ENCODE results near the gene NPHS1. TPM values are rescaled to one million over a fixed set of nuclear protein-coding genes. Genes with fewer than 3 reads are reported as not detected.

NPHS1 gene, protein sequence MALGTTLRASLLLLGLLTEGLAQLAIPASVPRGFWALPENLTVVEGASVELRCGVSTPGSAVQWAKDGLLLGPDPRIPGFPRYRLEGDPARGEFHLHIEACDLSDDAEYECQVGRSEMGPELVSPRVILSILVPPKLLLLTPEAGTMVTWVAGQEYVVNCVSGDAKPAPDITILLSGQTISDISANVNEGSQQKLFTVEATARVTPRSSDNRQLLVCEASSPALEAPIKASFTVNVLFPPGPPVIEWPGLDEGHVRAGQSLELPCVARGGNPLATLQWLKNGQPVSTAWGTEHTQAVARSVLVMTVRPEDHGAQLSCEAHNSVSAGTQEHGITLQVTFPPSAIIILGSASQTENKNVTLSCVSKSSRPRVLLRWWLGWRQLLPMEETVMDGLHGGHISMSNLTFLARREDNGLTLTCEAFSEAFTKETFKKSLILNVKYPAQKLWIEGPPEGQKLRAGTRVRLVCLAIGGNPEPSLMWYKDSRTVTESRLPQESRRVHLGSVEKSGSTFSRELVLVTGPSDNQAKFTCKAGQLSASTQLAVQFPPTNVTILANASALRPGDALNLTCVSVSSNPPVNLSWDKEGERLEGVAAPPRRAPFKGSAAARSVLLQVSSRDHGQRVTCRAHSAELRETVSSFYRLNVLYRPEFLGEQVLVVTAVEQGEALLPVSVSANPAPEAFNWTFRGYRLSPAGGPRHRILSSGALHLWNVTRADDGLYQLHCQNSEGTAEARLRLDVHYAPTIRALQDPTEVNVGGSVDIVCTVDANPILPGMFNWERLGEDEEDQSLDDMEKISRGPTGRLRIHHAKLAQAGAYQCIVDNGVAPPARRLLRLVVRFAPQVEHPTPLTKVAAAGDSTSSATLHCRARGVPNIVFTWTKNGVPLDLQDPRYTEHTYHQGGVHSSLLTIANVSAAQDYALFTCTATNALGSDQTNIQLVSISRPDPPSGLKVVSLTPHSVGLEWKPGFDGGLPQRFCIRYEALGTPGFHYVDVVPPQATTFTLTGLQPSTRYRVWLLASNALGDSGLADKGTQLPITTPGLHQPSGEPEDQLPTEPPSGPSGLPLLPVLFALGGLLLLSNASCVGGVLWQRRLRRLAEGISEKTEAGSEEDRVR (N-terminal part only)
- not detected in 2 replicates for total RNA-seq (2014; rRNA removed; shearing (Covaris generic))

DNA sequence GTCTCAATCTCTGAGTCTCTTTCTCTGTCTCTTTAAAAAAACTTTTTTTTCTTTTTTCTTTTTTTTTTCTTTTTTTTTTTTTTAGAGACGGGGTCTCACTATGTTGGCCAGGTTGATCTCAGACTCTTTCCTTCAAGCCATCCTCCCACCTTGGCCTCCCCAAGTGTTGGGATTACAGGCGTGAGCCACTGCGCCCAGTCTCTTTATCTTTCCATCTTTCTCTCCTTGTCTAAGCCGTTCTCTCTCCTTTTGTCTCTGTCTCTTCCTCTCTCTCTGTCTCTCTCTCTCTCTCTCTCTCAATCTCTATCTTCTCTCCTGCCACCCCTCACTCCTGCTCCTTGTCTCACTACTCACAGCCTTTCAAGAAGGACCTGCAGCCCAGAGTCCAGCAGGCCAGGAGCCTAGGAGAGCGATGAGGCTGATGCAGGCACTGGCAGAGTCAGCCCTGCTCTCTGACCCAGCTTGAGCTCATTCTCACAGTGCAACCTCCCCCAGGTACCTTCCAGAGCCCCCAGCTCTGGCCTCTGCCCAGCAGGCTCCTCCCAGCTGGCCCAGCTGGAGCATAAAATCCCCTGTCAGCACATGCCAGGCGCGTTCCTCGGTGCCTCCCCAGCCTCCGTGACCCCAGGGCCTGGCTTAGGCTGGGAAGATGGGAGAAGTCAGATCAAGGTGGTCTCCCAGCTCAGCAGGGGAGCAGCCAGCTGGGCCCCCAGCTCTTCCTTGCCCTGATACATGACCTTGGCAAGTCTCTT lies at the start of gene NPHS1:
Gene NPHS1, minus strand, starts transcription at position 476 of the 752 bp plus-strand sequence. CDS start 667 bp downstream, outside the sequence.

DNA sequence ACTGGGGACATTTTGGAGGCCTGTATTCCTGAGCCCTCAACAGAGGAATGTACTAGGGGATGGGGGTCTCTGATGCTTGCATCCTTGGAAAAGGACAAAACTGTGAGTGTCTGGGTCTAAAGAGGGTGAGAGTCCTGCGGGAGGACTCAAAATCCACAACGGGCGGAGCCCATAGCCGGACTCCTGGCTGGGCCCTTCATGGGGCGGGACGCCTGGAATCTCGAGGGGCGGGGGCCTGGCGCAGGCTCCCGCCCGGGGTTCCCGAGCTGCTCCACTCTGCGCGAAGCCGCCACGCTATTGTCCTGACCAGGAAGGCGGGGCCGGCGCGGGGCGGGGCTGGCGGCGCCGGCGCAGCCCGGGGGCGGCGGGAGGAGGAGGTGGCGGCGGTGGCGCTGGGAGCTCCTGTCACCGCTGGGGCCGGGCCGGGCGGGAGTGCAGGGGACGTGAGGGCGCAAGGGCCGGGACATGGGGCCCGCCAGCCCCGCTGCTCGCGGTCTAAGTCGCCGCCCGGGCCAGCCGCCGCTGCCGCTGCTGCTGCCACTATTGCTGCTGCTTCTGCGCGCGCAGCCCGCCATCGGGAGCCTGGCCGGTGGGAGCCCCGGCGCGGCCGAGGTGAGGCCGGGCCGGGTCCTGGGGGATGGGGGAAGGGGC lies 16.0 kb upstream of the NPHS1 start, which contains the start of gene APLP1:
Gene APLP1, plus strand, starts transcription at position 403 of the 651 bp plus-strand sequence. Its CDS starts 63 bp downstream, at position 466.

DNA sequence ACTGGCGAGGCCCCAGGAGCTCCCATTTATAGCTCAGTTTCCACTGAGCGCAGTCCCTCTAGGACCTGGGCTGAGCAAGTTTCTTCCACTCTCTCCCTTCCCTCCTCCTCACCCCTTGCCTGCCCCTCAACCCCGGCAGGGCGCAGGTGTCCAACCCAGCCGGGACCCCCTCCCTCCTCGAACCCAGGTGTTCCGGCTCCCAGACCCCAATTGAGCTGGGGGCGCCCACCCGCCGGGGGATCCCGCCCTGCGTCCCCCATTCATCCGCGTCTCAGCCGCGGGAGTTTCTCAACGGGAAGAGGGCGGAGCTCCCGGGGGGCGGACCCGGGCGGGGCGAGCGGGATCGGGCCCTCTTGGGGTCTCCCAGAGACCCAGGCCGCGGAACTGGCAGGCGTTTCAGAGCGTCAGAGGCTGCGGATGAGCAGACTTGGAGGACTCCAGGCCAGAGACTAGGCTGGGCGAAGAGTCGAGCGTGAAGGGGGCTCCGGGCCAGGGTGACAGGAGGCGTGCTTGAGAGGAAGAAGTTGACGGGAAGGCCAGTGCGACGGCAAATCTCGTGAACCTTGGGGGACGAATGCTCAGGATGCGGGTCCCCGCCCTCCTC lies 4.3 kb upstream of the NPHS1 start, which contains the start of gene KIRREL2:
Gene KIRREL2, plus strand, starts transcription at position 366 of the 604 bp plus-strand sequence. Its CDS starts 209 bp downstream, at position 575.

DNA sequence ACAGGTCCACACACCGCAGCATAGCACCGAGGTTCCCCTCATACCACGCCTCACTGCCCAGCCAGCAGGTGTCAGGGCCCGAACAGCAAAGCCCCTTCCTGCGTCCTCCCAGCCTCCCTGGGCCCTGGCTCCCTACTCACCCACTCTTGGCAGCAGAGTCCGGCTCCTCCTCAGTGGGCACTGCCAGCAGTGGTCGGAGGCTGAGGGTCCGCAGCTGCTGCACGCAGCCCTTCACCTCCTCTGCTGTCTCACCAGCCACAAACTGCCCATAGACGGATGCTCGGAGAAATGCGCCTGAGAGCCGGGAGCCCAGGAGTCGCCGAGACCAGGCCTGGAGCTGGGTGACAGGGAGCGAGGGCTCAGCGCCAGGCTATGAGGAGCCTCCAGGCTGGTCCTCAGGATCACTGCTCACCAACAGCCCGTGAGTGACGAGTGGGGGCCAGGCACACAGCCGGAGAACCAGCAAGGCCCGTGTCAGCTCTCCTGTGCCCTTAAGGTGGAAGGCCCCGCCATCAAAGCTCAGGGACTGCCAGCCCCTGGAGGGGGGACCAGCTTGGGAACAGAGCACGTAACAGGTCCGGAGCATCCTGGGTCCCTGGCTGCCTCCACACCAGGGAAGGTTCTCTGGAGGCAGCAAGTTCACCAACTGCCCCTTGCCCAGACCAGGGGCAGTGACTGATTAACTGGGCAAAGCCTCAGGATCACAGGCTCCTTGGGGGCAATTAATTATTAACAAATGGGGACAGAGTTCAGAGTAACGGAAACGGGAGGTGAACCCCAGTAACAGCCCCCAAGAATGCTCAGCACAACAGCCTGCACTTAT lies 39.9 kb downstream of the NPHS1 start, which contains the start of gene PRODH2:
Gene PRODH2, minus strand, starts transcription at position 626 of the 823 bp plus-strand sequence. Its CDS starts 40 bp downstream, at position 586.

Small RNAs within 50 kb of the gene (small RNA-seq; reads per million reads assigned to genes)
- not detected for gene RN7SL402P

Other genes starting within 250 kb of the NPHS1 start
- 45.8 and 47.4 TPM in 2 replicates for gene HAUS5, start 239.8 kb downstream of the NPHS1 start, total RNA-seq (2014; rRNA removed; shearing (Covaris generic))
- 86.8 and 95.1 TPM in 2 replicates for gene RBM42, start 223.5 kb downstream of the NPHS1 start, total RNA-seq (2014; rRNA removed; shearing (Covaris generic))
- 0.88 and 1.1 TPM in 2 replicates for gene ETV2, start 210.8 kb downstream of the NPHS1 start, total RNA-seq (2014; rRNA removed; shearing (Covaris generic))
- gene COX6B1, start 204.2 kb downstream of the NPHS1 start, total RNA-seq (2014; rRNA removed; shearing (Covaris generic)), result 327 and 328 TPM in 2 replicates
- not detected in 2 replicates for gene UPK1A, start 186.0 kb downstream of the NPHS1 start, total RNA-seq (2014; rRNA removed; shearing (Covaris generic))
- not detected in 2 replicates for gene ZBTB32, start 147.9 kb downstream of the NPHS1 start, total RNA-seq (2014; rRNA removed; shearing (Covaris generic))
- gene KMT2B, start 134.5 kb downstream of the NPHS1 start, total RNA-seq (2014; rRNA removed; shearing (Covaris generic)), result 14.4 and 20.0 TPM in 2 replicates
- gene IGFLR1, start 110.1 kb downstream of the NPHS1 start, total RNA-seq (2014; rRNA removed; shearing (Covaris generic)), result 3.6 and 6.8 TPM in 2 replicates
- 22.6 and 23.4 TPM in 2 replicates for gene U2AF1L4, start 107.1 kb downstream of the NPHS1 start, total RNA-seq (2014; rRNA removed; shearing (Covaris generic))
- gene PSENEN, start 106.9 kb downstream of the NPHS1 start, total RNA-seq (2014; rRNA removed; shearing (Covaris generic)), result 35.6 and 40.4 TPM in 2 replicates
- 7.4 and 12.7 TPM in 2 replicates for gene LIN37, start 103.9 kb downstream of the NPHS1 start, total RNA-seq (2014; rRNA removed; shearing (Covaris generic))
- gene HSPB6, start 95.5 kb downstream of the NPHS1 start, total RNA-seq (2014; rRNA removed; shearing (Covaris generic)), result 0.40 TPM in 1 of 2 replicates, not detected in the other
- gene PROSER3, start 94.3 kb downstream of the NPHS1 start, total RNA-seq (2014; rRNA removed; shearing (Covaris generic)), result 9.5 and 10.8 TPM in 2 replicates
- gene ARHGAP33, start 76.9 kb downstream of the NPHS1 start, total RNA-seq (2014; rRNA removed; shearing (Covaris generic)), result 3.3 and 9.8 TPM in 2 replicates
- not detected in 2 replicates for gene PRODH2, start 39.7 kb downstream of the NPHS1 start, total RNA-seq (2014; rRNA removed; shearing (Covaris generic))
- 0.08 TPM in 1 of 2 replicates, not detected in the other for gene KIRREL2, start 4.4 kb upstream of the NPHS1 start, total RNA-seq (2014; rRNA removed; shearing (Covaris generic))
- 5.3 and 7.0 TPM in 2 replicates for gene APLP1, start 16.1 kb upstream of the NPHS1 start, total RNA-seq (2014; rRNA removed; shearing (Covaris generic))
- 4.6 and 9.6 TPM in 2 replicates for gene NFKBID, start 48.0 kb upstream of the NPHS1 start, total RNA-seq (2014; rRNA removed; shearing (Covaris generic))
- 1.2 TPM in 1 of 2 replicates, not detected in the other for gene HCST, start 50.0 kb upstream of the NPHS1 start, total RNA-seq (2014; rRNA removed; shearing (Covaris generic))
- gene TYROBP, start 55.8 kb upstream of the NPHS1 start, total RNA-seq (2014; rRNA removed; shearing (Covaris generic)), result not detected in 2 replicates
- gene LRFN3, start 83.9 kb upstream of the NPHS1 start, total RNA-seq (2014; rRNA removed; shearing (Covaris generic)), result 2.1 TPM in 2 replicates
- gene SDHAF1, start 142.7 kb upstream of the NPHS1 start, total RNA-seq (2014; rRNA removed; shearing (Covaris generic)), result 33.0 and 39.2 TPM in 2 replicates
- gene SYNE4, start 156.3 kb upstream of the NPHS1 start, total RNA-seq (2014; rRNA removed; shearing (Covaris generic)), result 0.19 TPM in 1 of 2 replicates, not detected in the other
- gene ALKBH6, start 161.7 kb upstream of the NPHS1 start, total RNA-seq (2014; rRNA removed; shearing (Covaris generic)), result 26.7 and 54.3 TPM in 2 replicates
- gene CLIP3, start 180.4 kb upstream of the NPHS1 start, total RNA-seq (2014; rRNA removed; shearing (Covaris generic)), result 4.0 and 5.8 TPM in 2 replicates
- gene THAP8, start 201.8 kb upstream of the NPHS1 start, total RNA-seq (2014; rRNA removed; shearing (Covaris generic)), result 3.1 and 3.2 TPM in 2 replicates
- gene WDR62, start 202.4 kb upstream of the NPHS1 start, total RNA-seq (2014; rRNA removed; shearing (Covaris generic)), result 11.6 and 12.5 TPM in 2 replicates